Liver (tissue), 9 donors: ENCODE measurements around the gene AQP12A. TPM values are rescaled to one million over a fixed set of nuclear protein-coding genes. Genes with fewer than 3 reads are reported as not detected.

ENCODE experiments used
- DNase-seq: peaks from one replicate; pipeline ENCODE4 v3.0.0-alpha.2; 2017; ENCODE audit warnings: low spot score
- H3K27ac ChIP-seq, 2 donors: one replicate each; pipeline ENCODE4 v1.7.0; 2013; ENCODE audit warnings: inconsistent platforms in 2 of 2, low read length in 2 of 2, control low read depth in 1 of 2, low read depth in 1 of 2, mild to moderate bottlenecking in 1 of 2
- H3K27me3 ChIP-seq, 4 donors: one replicate each; pipeline versions ENCODE4 v1.6.1 to v1.7.0; 2013; ENCODE audit warnings: low read length in 3 of 4, inconsistent platforms in 1 of 4, mild to moderate bottlenecking in 1 of 4, moderate library complexity in 1 of 4; ENCODE audit not compliant: control insufficient read depth in 4 of 4, insufficient read depth in 4 of 4
- H3K36me3 ChIP-seq, 4 donors: one replicate each; pipeline versions ENCODE4 v1.6.1 to v1.7.0; 2013; ENCODE audit warnings: low read length in 3 of 4, mild to moderate bottlenecking in 3 of 4, low read depth in 1 of 4, moderate library complexity in 1 of 4; ENCODE audit not compliant: control insufficient read depth in 4 of 4, insufficient read depth in 3 of 4
- H3K4me1 ChIP-seq, 4 donors: one replicate each; pipeline versions ENCODE4 v1.6.1 to v1.7.0; 2013; ENCODE audit warnings: low read length in 3 of 4, mild to moderate bottlenecking in 3 of 4, moderate library complexity in 1 of 4; ENCODE audit not compliant: control insufficient read depth in 4 of 4, insufficient read depth in 4 of 4
- H3K4me3 ChIP-seq, 3 donors: one replicate each; pipeline versions ENCODE4 v1.6.1 to v1.7.0; 2013; ENCODE audit warnings: low read length in 3 of 3, control low read depth in 1 of 3, low read depth in 1 of 3, mild to moderate bottlenecking in 1 of 3
- H3K9ac ChIP-seq, 2 donors: one replicate each; pipeline ENCODE4 v1.7.0; 2013; ENCODE audit warnings: low read length in 2 of 2, mild to moderate bottlenecking in 2 of 2, moderate library complexity in 2 of 2, control low read depth in 1 of 2, low read depth in 1 of 2
- H3K9me3 ChIP-seq, 4 donors: one replicate each; pipeline versions ENCODE4 v1.6.1 to v1.7.0; 2013; ENCODE audit warnings: low read length in 3 of 4; ENCODE audit not compliant: control insufficient read depth in 4 of 4
- ATF3 ChIP-seq: IDR thresholded peaks from 2 replicates; pipeline ENCODE4 v1.6.1; 2016; ENCODE audit warnings: antibody characterized with exemption
- CTCF ChIP-seq: fragments of 150-350 bp; IDR thresholded peaks from 2 replicates; pipeline ENCODE4 v1.5.1; 2017; ENCODE audit warnings: improper control_type of control experiment, low read depth, low read length; ENCODE audit not compliant: missing input control
- EGR1 ChIP-seq, 2 donors: IDR thresholded peaks; 2 replicates each; pipeline ENCODE4 v1.6.1; 2016 to 2018; ENCODE audit warnings: antibody characterized with exemption in 2 of 2, low read depth in 2 of 2
- FOXA1 ChIP-seq: IDR thresholded peaks from 2 replicates; pipeline ENCODE4 v1.6.1; 2016; ENCODE audit warnings: antibody characterized with exemption
- FOXA2 ChIP-seq: IDR thresholded peaks from 2 replicates; pipeline ENCODE4 v1.6.1; 2016; ENCODE audit warnings: antibody characterized with exemption
- GABPA ChIP-seq, 2 donors: IDR thresholded peaks in 1 of 2; conservative IDR thresholded peaks in 1 of 2; 2 replicates each; pipeline ENCODE4 v1.6.1; 2016; ENCODE audit warnings: antibody characterized with exemption in 2 of 2, mild to moderate bottlenecking in 1 of 2, moderate library complexity in 1 of 2
- HNF4A ChIP-seq, 2 donors: conservative IDR thresholded peaks; 2 replicates each; pipeline ENCODE4 v1.6.1; 2016; ENCODE audit warnings: antibody characterized with exemption in 2 of 2, mild to moderate bottlenecking in 2 of 2
- HNF4G ChIP-seq: IDR thresholded peaks from 2 replicates; pipeline ENCODE4 v1.6.1; 2016; ENCODE audit warnings: antibody characterized with exemption
- JUND ChIP-seq, 2 donors: IDR thresholded peaks; 2 replicates each; pipeline ENCODE4 v1.6.1; 2016; ENCODE audit warnings: antibody characterized with exemption in 2 of 2
- MAX ChIP-seq: IDR thresholded peaks from 2 replicates; pipeline ENCODE4 v1.6.1; 2016; ENCODE audit warnings: antibody characterized with exemption
- NR2F2 ChIP-seq: IDR thresholded peaks from 2 replicates; pipeline ENCODE4 v1.6.1; 2016; ENCODE audit warnings: antibody characterized with exemption
- RAD21 ChIP-seq, 2 donors: IDR thresholded peaks; 2 replicates each; pipeline ENCODE4 v1.6.1; 2016; ENCODE audit warnings: antibody characterized with exemption in 2 of 2, mild to moderate bottlenecking in 2 of 2
- REST ChIP-seq: IDR thresholded peaks from 2 replicates; pipeline ENCODE4 v1.6.1; 2016; ENCODE audit warnings: antibody characterized with exemption, mild to moderate bottlenecking
- RXRA ChIP-seq, 2 donors: IDR thresholded peaks; 2 replicates each; pipeline ENCODE4 v1.6.1; 2017 to 2018; ENCODE audit warnings: antibody characterized with exemption in 2 of 2, mild to moderate bottlenecking in 1 of 2
- SP1 ChIP-seq: IDR thresholded peaks from 2 replicates; pipeline ENCODE4 v1.6.1; 2018; ENCODE audit warnings: antibody characterized with exemption, mild to moderate bottlenecking
- TAF1 ChIP-seq: conservative IDR thresholded peaks from 2 replicates; pipeline ENCODE4 v1.6.1; 2016; ENCODE audit warnings: antibody characterized with exemption, mild to moderate bottlenecking
- ZBTB33 ChIP-seq: IDR thresholded peaks from 2 replicates; pipeline ENCODE4 v1.6.1; 2016; ENCODE audit warnings: antibody characterized with exemption
- WGBS: extraction: QIAGEN DNeasy Blood & Tissue Kit; methylation state at CpG from one replicate; pipeline ENCODE4 v1.1.7; 2013; 5-methylcytosine and 5-hydroxymethylcytosine counted together
- polyA plus RNA-seq, 2 donors: library from polyadenylated mRNA; stranded (reverse) in 1 of 2; unstranded in 1 of 2; fragments of 200-250 nt in 1 of 2; fragments of >200 nt in 1 of 2; fragmentation: Nextera tagmentation in 1 of 2; extraction: Ambion mirVana in 1 of 2; gene quantifications; one replicate each; pipeline versions ENCODE4 v1.2.1 to v1.2.3, GENCODE V29; 2013 to 2015
- total RNA-seq, 2 donors: library from RNA; depleted of rRNA; stranded (reverse); fragments of >200 nt; gene quantifications; one replicate each; pipeline ENCODE4 v1.2.3, GENCODE V29; 2014
- donor health status: healthy.
- donor health status: healthy.
- donor health status: healthy.
- donor health status: healthy.
- donor health status: healthy.

AQP12A gene
- total and polyA plus RNA-seq, 4 donors: not detected

GRCh38 chr2:240713071-240713927 lies 21.6 kb downstream of the AQP12A start:
- no peak for TF ChIP-seq RXRA (IDR thresholded peaks at IDR 0.05)
- no peak for TF ChIP-seq MAX
- TF ChIP-seq ATF3: no peak
- no peak for TF ChIP-seq RAD21 (IDR thresholded peaks at IDR 0.05)
- no peak for TF ChIP-seq GABPA (IDR thresholded peaks at IDR 0.05 in 1 of 2, conservative IDR thresholded peaks at IDR 0.05 in 1 of 2)
- TF ChIP-seq FOXA1: no peak
- no peak for TF ChIP-seq NR2F2
- no peak for TF ChIP-seq SP1
- TF ChIP-seq TAF1: no peak
- TF ChIP-seq FOXA2: no peak
- TF ChIP-seq REST: no peak
- no peak for TF ChIP-seq JUND (IDR thresholded peaks at IDR 0.05)
- TF ChIP-seq ZBTB33: no peak
- no peak for TF ChIP-seq HNF4A (conservative IDR thresholded peaks at IDR 0.05)
- TF ChIP-seq HNF4G: no peak
- 88% methylated on average over 25 of the region's 25 CpGs for WGBS
- Histone ChIP-seq H3K9ac (no peak overlapping the region), H3K9me3 (no peaks in the 10 kb centered on the region), H3K4me1 (no peaks in the 10 kb centered on the region), H3K27me3 (no peaks in the 10 kb centered on the region), H3K27ac (no peak overlapping the region), H3K4me3 (no peak overlapping the region), H3K36me3 (no peaks in the 10 kb centered on the region)
- DNase-seq: no peak

GRCh38 chr2:240713928-240714746 lies 22.5 kb downstream of the AQP12A start:
- Histone ChIP-seq H3K9me3 (no peaks in the 10 kb centered on the region), H3K27ac (no peak overlapping the region), H3K4me1 (no peaks in the 10 kb centered on the region), H3K36me3 (no peaks in the 10 kb centered on the region), H3K9ac (no peak overlapping the region), H3K27me3 (no peaks in the 10 kb centered on the region), H3K4me3 (no peak overlapping the region)
- no peak for DNase-seq
- 85% methylated on average over 26 of the region's 26 CpGs for WGBS
- TF ChIP-seq SP1 (no peak), HNF4A (conservative IDR thresholded peaks at IDR 0.05) (no peak), RAD21 (IDR thresholded peaks at IDR 0.05) (no peak), NR2F2 (no peak), CTCF (no peak), JUND (IDR thresholded peaks at IDR 0.05) (no peak), TAF1 (no peak), EGR1 (IDR thresholded peaks at IDR 0.05; ENCODE audit: low read depth in 2 of 2) (no peak), REST (no peak), GABPA (IDR thresholded peaks at IDR 0.05 in 1 of 2, conservative IDR thresholded peaks at IDR 0.05 in 1 of 2) (no peak), ATF3 (no peak), FOXA2 (no peak)
